Testis (tissue), 3 donors: Measurements from ENCODE around the gene SNX20. TPM values are rescaled to one million over a fixed set of nuclear protein-coding genes. Genes with fewer than 3 reads are reported as not detected.
A peak's percentile ranks its signal among the peaks of the same experiment; 100 is the strongest.

Experiments used
- DNase-seq: peaks from one replicate; pipeline ENCODE4 v3.0.0-alpha.2; 2019
- H3K27ac ChIP-seq, 2 donors: fragments of 200-600 bp; sonication (generic); one replicate each; pipeline ENCODE4 v1.5.1; 2019
- H3K27me3 ChIP-seq: fragments of 200-600 bp; sonication (generic); one replicate; pipeline ENCODE4 v1.5.1; 2019
- H3K36me3 ChIP-seq: fragments of 200-600 bp; sonication (generic); one replicate; pipeline ENCODE4 v1.5.1; 2017; ENCODE audit warnings: low read depth; ENCODE audit errors: missing control alignments
- H3K4me1 ChIP-seq: fragments of 200-600 bp; sonication (generic); one replicate; pipeline ENCODE4 v1.5.1; 2019
- H3K4me3 ChIP-seq, 2 donors: fragments of 200-600 bp; sonication (generic); one replicate each; pipeline ENCODE4 v1.5.1; 2017 to 2019
- H3K9me3 ChIP-seq: fragments of 200-600 bp; sonication (generic); one replicate; pipeline ENCODE4 v1.5.1; 2017
- POLR2A ChIP-seq: fragments of 450-650 bp; IDR thresholded peaks from one replicate; pipeline ENCODE4 v1.6.1; 2017; ENCODE audit warnings: antibody characterized with exemption, mild to moderate bottlenecking, moderate library complexity
- WGBS, 2 donors: methylation state at CpG; one replicate each; pipeline ENCODE4 v1.1.5; 2018; 5-methylcytosine and 5-hydroxymethylcytosine counted together
- intact Hi-C: fragments of 100-400 bp; cut with DNase I; formaldehyde crosslinking; loops from one replicate; pipeline ENCODE4 v1.15.1; 2023; ENCODE audit warnings: low total_unique reads
- polyA plus RNA-seq: library from polyadenylated mRNA; stranded (reverse); fragments of 350-450 nt; fragmentation: Illumina TruSeq; extraction: RNeasy Lipid Tissue Mini Kit (QIAGEN cat#74804); gene quantifications from one replicate; pipeline ENCODE4 v1.2.3, GENCODE V29; 2014; ENCODE audit warnings: low read depth, low replicate concordance; ENCODE audit not compliant: insufficient read depth
- total RNA-seq, 2 donors: library from RNA; depleted of rRNA; stranded (reverse); fragments of >200 nt; gene quantifications; one replicate each; pipeline ENCODE4 v1.2.3, GENCODE V29; 2016
- TF ChIP-seq, protein P1 (sequence below), 3 experiments: fragments of 450-650 bp in 2 of 3; fragments of 200-600 bp in 1 of 3; sonication (generic) in 1 of 3; IDR thresholded peaks; one replicate each; pipeline ENCODE4 v1.5.1; 2016 to 2019; ENCODE audit warnings: antibody characterized with exemption in 3 of 3, mild to moderate bottlenecking in 2 of 3, moderate library complexity in 1 of 3

SNX20 gene
- total and polyA plus RNA-seq, 3 donors from 2014 or later, result 0.63 to 2.1 (median 1.8) TPM

DNA sequence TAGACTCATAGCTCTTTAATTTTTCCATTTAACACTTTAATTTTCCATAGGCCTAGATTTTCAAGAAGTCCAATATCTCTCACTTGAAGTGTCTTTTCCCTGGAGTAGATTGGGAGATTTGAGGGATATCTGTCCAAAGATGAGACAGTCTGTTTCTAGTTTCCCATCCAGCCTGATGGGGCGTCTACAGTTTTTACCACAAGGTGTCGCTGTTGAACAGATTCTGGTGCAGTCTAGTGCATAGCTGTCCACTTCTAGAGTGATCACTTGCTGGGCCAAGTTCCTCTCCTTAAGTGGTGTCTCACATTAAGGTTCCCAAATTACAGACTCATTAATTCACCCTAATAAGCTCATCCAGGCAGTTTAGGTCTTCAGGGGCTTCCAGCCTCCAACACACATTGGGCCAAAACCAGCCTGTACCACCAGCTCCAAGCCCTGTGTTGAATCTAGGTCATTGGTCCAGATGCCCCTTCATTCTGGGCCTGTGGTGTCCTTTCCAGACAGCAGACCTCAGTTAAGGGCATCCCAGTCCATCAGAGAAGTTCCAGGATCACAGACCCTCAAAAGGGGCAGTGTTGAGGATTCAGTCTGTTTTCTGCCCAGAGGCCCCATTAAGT is 9.4 kb downstream of the SNX20 start:
- 60% methylated on average over 2 of the region's 2 CpGs for WGBS, 2 donors
- peak; percentile 69 for DNase-seq
- H3K9me3 ChIP-seq, result no peaks in the 10 kb centered on the region
- H3K4me3 ChIP-seq, result no peak overlapping the region
- no peak for TF ChIP-seq POLR2A
- TF ChIP-seq, protein P1, sequence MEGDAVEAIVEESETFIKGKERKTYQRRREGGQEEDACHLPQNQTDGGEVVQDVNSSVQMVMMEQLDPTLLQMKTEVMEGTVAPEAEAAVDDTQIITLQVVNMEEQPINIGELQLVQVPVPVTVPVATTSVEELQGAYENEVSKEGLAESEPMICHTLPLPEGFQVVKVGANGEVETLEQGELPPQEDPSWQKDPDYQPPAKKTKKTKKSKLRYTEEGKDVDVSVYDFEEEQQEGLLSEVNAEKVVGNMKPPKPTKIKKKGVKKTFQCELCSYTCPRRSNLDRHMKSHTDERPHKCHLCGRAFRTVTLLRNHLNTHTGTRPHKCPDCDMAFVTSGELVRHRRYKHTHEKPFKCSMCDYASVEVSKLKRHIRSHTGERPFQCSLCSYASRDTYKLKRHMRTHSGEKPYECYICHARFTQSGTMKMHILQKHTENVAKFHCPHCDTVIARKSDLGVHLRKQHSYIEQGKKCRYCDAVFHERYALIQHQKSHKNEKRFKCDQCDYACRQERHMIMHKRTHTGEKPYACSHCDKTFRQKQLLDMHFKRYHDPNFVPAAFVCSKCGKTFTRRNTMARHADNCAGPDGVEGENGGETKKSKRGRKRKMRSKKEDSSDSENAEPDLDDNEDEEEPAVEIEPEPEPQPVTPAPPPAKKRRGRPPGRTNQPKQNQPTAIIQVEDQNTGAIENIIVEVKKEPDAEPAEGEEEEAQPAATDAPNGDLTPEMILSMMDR (IDR thresholded peaks at IDR 0.05), result peak in 2 of 3 experiments; percentile 45 to 61
- H3K4me1 ChIP-seq, result no peaks in the 10 kb centered on the region
- no peak overlapping the region for H3K27ac ChIP-seq
- H3K36me3 ChIP-seq, result no peaks in the 10 kb centered on the region
- no peaks in the 10 kb centered on the region for H3K27me3 ChIP-seq
- intact Hi-C loops, result no loop called here

DNA sequence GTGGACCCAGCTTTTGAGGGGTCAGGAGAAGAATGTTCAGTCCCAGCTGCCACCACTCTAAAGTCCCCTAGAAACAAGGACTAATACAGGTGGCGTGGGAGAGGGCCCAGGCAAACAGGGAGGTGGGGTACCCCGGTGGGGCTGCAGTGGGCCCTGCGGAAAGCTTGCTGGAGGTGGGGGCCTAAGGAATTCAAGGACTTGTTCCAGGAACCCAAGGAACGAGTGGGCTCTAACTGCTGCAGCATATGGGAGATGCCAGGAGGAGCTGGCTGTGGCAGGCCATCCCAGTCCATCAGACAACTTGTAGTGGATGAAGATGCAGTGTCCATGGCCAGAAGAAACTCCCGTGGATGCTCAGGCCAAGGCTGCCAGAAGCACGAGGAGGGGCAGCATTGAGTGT is 10.6 kb downstream of the SNX20 start:
- WGBS, 2 donors, result 90 to 97% methylated on average over 6 of the region's 6 CpGs
- TF ChIP-seq, protein P1 (IDR thresholded peaks at IDR 0.05), result no peak
- H3K27ac ChIP-seq, result no peak overlapping the region
- H3K27me3 ChIP-seq, result no peaks in the 10 kb centered on the region
- intact Hi-C loops, result no loop called here
- no peaks in the 10 kb centered on the region for H3K4me1 ChIP-seq
- no peak for DNase-seq
- H3K4me3 ChIP-seq, result no peak overlapping the region
- no peaks in the 10 kb centered on the region for H3K36me3 ChIP-seq
- H3K9me3 ChIP-seq, result no peaks in the 10 kb centered on the region

DNA sequence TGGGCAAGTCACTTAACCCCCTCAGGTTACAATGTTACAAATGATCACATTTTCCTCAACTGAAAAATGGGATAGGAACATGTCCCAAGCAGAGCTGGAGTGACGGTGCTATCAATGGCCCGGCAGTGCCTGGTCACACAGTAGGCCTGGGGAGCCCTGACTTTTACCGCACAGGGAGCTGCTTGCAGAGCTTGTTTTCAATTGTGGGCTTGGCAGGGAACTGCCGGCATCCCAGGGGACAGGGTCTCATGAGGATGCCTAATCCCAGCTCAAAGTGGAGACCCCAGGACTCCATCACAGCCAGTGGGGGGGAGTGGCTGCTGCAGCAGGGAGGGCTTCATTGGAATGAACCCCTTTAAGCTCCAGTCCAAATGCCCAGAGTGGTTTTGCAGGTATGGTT is 11.4 kb downstream of the SNX20 start:
- Histone ChIP-seq H3K27ac (no peak overlapping the region), H3K27me3 (no peaks in the 10 kb centered on the region), H3K4me3 (no peak overlapping the region), H3K36me3 (no peaks in the 10 kb centered on the region), H3K4me1 (no peaks in the 10 kb centered on the region), H3K9me3 (no peaks in the 10 kb centered on the region)
- intact Hi-C loops, result loop anchor here (10.0 kb wide), 2 partner anchors 135 to 295 kb away; no protein-coding TSS in a partner anchor
- 91 to 98% methylated on average over 3 to 4 of the region's 4 CpGs for WGBS, 2 donors
- DNase-seq, result no peak
- no peak for TF ChIP-seq POLR2A
- TF ChIP-seq, protein P1 (IDR thresholded peaks at IDR 0.05), result no peak

DNA sequence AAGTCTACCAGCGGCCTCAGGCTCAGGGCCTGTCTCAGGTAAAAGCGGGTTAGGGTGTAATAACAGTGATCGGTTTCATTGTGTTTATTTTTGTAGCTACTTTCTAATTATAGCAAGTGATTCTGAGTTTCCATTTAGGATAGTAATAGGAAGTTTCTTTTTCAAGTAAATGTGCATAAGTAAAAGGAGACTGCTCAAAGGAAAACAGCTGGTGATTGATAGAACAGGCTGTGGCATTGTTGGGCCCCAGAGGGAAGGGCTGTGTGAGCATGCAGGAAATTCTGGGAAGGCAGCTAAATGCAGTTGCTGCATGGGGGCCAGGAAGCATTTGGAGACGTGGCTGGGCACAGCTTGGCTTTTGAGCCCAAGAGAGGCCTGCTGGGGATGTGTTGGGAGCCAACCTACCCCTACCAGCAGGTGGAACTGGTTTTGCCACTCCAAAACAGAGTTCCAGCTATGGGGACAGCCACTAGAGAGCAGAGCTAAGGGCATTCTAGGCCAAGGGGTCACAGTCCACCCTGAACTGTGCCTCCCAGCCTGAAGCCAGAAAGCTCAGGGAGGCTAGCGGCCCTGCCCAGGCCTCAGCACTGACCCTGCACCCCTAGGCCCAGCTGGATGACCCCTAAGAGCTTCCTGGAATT is 12.6 kb downstream of the SNX20 start:
- TF ChIP-seq, protein P1 (IDR thresholded peaks at IDR 0.05), result no peak
- no peak for TF ChIP-seq POLR2A
- no peaks in the 10 kb centered on the region for H3K36me3 ChIP-seq
- DNase-seq, result no peak
- H3K4me1 ChIP-seq, result no peaks in the 10 kb centered on the region
- no peaks in the 10 kb centered on the region for H3K27me3 ChIP-seq
- H3K9me3 ChIP-seq, result no peaks in the 10 kb centered on the region
- H3K4me3 ChIP-seq, result no peak overlapping the region
- no peak overlapping the region for H3K27ac ChIP-seq
- intact Hi-C loops, result loop anchor here (10.0 kb wide), 2 partner anchors 136 to 294 kb away; no protein-coding TSS in a partner anchor
- 54 to 68% methylated on average over 5 of the region's 5 CpGs for WGBS, 2 donors
